H4 (cell line): ENCODE data around the gene INTS1. TPM values are rescaled to one million over a fixed set of nuclear protein-coding genes. Genes with fewer than 3 reads are reported as not detected.
A peak's percentile ranks its signal among the peaks of the same experiment; 100 is the strongest.
"Not testable (repeated sequence)": the region's sequence is repeated elsewhere in the genome, so short reads cannot be mapped to it uniquely, and the experiment has no call there.

Experiments
- DNase-seq: peaks from one replicate; pipeline ENCODE4 v3.0.0-alpha.2; 2015; ENCODE audit warnings: low spot score
- total RNA-seq: library from RNA; depleted of rRNA; stranded (reverse); fragments of >200 nt; shearing (Covaris generic); gene quantifications from 2 replicates; pipeline ENCODE4 v1.2.3, GENCODE V29; 2014

Gene INTS1
- total RNA-seq, 1 experiment from 2014 or later: 32.7 TPM

DNA sequence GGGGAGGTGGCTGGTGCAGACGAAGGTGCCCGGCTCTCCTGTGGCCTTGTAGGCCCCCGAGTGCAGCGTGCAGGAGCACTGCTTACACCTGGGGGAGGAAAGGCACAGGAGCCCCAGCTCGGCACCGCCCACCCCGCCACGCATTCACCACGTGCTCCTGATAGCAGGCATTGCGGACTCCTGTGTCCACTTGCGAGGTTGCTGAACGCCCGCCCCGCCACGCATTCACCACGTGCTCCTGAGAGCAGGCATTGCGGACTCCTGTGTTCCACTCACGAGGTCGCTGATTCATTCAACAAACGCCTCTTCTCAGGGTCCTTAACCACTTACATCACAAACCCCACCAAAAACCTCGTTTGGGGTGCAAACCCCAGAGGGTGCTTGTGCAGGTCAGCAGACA, 58.8 kb downstream of the INTS1 start:
- DNase-seq: no peak

DNA sequence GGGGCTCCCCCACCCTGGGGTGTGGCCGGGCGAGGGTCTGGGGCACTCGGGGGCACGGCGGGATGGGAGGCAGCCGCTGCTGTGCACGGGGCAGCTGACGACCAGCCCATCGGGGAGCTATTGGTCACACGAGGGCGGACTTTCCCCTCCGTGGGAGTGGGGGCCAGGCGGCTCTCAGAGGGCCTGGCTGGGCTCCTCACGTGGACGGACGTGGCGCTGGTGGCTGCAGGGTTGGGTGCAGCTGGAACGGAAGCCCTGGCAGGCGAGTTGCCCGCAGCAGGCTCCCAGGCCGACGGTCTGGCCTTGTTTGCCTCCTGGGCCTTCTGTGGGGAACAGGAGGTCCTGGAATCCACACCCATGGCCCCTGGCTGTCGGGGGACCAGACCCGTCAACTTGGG, 59.3 kb downstream of the INTS1 start:
- no peak for DNase-seq

DNA sequence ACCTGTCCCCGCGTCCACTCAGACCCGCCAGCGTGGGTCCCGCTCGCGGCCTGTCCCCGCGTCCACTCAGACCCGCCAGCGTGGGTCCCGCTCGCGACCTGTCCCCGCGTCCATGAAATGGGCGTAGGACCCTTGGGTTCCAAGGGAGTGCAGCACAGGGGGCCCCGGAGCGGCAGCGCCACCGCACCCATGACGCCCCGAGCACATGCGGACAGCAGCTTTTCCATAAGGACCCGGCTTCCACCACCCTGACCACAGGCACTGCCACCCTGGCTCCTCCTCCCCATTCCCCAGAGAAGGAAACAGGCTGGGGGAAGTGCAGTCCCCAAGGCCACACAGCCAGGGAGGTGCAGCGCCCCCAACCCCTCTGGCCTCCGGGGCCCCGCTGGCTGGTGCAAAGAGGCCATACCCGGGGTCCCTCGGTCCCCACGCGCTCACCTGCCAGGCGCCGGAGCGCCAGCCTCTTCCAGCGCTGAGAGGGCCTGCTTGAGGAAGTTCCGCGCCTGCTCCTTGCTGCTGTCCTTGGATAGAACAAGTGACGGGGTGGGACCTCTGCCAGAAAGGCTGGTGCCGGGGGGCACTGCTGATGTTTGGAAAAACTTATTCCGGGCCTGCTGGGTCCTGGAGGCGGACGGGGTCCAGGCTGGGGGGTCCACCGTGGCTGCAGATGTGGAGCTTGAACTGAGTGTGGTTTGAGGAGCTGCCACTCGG, 59.8 kb downstream of the INTS1 start:
- no peak for DNase-seq

DNA sequence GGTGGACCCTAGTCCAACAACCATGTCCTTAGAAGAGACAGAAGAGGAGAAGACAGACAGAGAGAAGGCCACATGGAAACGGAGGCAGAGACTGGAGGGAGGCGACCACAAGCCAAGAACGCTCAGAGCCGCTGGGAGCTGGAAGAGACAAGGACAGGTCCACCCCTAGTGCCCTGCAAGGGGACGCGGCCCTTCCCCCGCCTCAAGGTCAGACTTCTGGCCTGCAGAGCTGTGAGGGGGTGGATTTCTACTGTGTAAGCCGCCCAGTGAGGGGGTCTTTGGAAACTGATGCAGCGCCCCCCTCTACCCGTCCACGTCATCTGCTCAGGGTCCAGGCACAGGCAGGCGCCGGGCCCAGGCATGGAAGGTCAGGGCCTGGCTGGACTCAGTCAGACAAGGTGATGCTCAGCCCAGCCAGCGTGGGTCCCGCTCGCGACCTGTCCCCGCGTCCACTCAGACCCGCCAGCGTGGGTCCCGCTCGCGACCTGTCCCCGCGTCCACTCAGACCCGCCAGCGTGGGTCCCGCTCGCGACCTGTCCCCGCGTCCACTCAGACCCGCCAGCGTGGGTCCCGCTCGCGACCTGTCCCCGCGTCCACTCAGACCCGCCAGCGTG, 60.5 kb downstream of the INTS1 start:
- DNase-seq: not testable (repeated sequence)

DNA sequence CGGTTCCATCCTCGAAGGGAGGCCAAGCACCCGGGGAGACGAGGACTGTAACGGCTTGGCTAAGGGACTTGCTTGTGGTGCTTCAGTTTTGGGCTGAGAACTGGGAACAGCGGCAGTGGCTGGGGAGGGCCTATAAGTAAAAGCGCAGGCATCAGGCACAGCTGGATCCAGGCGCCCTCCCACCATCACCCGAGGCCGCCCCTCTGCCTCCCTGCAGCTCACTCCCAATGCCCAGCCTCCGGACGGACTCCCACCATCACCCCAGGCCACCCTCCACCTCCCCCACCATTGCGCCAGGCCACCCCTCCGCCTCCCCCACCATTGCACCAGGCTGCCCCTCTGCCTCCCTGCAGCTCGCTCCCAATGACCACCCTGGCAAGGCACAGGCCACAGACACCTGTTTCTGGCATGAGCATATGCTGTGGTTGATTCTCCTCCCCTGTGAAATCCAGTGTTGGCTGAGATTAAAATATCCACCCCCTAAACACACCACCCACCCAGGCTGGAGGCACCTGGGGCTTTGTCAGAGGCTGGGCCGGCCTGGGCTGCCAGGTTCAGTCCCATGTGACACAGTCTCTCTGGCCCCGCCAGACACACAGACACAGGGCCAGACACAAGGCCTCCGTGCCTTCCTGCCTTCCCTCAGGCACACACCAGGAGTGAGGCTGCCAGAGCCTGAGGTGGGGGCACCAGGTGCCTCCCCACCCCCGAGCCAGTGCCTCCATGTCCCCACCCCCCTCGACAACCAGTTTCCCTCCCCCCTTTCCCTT, 61.6 kb downstream of the INTS1 start:
- DNase-seq: no peak

DNA sequence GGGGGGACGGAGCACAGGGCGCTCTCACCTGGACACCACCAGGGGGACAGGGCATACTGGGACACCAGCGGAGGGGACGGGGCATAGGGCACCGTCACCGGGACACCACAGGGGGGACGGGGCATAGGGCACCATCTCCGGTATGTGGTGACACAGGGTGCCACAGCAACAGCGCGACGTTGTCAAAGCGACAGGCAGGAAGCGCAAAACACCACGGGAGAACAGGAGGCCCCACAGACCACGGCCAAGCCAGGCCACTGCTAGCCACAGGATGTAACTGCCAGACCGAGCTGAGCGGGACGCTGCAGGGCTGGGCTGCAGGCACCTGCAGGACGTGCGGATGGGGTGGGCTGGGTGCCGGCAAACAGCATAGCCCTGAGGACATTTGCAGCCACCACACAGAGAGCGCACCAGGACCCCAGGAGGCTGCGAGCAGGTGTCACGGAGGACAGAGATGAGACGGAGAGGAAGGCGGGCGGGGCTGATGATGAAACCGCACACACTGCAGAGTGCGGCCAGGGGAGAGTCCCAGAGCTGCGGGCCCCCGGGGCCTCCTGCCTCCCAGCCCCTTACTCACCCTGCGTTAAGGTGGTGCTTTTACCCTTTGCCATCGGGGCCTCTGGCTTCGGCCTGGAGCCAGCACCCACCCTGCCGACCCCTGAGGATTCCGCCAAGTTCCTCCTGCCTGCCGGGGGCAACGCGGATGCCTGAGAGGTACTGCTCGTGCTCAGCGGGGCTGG, 62.4 kb downstream of the INTS1 start:
- no peak for DNase-seq

DNA sequence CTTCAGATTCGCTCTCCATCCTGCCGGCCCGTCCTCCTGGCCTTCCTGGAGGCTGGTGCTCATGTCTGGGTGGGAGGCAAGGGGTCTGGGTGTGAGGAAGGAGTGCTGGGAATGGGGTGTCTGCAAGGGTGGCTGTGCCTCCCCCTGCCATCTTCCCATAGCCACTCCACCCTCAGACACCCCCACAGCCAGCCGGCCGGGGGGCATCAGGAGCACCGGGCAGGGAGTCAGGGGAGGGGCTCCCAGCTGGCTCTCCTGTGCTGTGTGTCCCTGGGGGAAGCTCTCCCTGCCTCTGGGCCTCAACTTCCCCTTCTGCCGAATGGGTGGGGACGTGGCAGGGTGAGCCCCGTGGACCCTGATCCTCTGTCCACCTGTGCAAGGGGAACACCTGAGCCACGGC, 63.6 kb downstream of the INTS1 start:
- no peak for DNase-seq

DNA sequence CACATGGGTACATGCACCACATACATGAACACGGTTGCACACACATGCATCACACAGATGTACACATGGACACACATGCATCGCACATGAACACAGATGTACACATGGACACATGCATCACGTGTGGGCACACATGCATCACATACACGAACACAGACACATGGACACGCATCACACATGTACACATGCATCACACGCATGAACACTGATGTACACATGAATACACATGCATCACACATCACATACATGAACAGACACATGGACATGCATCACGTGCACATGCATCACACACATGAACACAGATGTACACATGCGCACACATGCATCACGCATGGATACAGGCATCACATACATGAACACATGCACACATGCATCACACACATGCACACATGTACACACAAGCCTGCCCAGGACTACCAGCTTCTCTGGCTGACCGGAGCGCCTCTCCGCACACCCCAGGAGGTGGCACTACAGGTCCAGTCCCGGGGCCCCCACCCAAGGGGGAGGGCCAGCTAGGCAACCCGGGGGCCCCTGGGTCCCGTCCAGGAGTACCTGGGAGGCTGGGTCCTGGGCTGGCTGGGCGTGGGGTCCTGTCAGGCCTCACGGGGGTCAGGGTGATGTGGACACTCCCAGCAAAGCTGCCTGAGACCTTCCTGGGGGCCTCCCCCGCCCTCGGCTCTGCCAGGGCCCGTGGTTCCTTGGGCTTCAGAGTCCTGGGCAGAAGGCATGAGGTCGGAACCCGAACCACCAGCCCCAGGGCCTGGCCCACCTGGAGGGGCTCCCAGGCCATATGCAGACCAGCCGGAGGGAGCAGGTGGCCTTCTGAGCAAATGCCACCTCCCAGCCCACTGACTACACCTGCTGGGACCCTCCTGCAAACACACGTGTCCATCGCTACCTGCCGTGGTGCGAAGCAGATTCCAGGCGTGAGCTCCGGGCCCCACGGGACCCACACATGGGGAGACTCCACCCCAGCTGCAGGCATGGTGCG, 64.5 kb downstream of the INTS1 start:
- DNase-seq: no peak

DNA sequence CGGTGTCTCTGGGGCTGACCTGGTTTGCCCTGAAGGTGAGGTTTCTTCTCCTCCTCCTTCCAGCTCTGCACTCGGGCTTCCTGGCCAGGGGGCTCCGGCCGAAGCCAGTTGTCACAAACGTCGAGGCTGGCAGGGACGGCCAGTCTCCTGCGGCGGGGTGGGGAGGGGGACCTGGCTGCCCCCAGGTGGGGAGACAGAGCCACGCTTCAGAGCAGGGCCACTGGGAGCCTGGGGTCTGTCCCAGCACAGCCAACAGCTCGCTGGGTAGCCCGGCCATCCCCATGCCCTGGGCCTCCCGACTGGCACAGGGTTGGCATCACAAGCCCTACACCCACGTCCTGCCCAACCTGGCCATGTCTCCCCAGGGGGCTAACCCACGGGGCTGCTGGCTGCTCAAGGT, 65.4 kb downstream of the INTS1 start:
- DNase-seq: no peak

DNA sequence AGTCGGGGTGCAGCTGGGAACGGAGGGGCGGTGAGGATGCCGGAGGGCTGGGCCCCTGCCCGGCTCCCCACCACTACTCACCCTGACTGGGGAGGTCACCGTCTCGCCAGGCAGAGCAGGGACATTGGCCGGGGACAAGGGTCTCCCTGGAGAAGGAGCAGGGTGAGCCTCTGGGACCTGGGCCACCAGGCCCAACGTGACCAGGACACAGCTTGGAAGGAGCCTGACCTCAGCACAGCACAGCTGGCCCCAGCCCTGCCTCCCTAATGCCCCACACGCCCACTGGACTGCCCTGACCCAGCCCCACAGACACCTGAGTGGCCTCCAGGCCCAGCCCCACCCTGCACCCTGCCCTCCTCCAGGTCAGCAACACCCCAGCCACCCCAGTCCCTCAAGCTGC, 66.0 kb downstream of the INTS1 start:
- no peak for DNase-seq

DNA sequence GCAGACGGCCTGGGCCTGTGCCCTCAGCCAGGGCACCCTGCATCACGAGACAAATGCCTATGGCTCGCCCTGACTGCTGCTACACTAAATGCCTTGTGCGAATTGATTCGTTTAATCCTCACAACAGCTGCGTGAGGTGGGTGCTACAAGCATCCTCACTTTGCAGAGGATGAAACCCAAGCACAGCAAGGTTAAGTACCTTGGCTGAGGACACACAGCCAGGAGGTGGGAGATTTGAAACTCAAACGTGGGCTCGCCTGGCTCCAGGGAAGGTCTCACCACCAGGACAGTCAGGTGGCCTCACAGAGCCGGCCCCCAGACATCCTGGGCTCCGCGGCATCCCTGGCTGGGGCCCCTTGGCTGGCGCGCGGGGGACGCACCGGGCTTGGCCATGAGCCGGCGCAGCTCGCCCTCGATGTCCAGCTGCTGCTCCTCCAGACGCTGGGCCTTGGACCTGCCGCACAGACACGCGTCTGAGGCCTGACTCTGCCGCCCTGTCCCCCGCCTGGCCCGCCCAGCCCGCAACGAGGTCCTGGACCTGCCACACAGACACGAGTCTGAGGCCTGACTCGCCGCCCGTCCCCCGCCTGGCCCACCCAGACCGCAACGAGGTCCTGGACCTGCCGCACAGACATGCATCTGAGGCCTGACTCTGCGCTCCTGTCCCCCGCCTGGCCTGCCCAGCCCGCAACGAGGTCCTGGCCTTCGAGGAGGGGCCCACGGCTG, 66.9 kb downstream of the INTS1 start:
- DNase-seq: no peak

DNA sequence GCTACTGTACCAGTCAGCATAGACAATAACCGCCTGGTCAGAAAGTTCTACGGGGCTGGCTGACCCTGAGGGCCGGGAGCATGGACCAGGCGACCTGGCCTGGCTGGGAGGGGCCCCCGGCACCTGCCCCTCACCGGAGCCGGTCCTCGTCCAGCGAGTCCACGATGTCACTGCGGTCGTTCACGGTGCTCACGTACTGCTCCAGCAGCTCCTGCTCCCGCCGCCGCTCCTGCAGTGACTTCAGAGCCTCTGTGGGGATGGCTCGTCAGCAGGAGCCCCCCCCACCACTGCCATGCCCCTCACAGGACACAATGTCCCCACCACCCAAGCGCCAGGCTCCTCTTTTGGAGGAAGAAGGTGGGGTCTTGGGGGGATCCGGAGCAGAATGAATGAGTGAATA, 67.6 kb downstream of the INTS1 start:
- no peak for DNase-seq

DNA sequence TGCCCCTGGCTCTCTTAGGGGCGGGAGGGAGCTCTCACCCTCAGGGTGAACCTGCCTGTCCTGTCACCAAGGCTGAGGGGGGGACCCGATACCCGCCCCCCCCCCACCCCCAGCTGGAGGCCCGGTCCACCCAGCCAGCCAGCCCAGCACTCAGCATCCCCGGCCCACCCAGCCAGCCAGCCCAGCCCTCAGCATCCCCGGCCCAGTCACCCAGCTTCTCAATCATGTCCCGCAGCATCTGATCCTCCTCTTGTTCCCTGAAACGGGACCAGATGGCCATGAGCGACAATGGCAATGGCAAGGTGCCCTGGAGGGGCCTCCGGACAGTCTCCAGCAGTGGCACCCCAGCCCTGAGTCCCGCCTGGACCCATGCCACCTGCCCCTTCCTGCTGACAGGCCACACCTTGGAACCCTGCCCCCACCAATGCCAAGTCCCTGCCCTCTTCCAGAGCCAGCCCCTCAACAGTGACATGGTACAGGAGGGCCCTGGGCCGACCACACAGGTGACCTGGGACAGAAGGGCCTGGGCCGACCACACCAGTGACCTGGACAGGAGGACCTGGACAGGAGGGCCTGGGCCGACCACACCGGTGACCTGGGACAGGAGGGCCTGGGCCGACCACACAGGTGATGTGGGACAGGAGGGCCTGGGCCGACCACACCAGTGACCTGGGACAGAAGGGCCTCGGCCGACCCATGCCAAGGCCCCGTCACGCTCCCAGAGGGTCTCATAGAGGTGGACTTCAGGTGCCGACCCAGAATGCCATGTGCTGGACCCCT, 69.1 kb downstream of the INTS1 start:
- no peak for DNase-seq

DNA sequence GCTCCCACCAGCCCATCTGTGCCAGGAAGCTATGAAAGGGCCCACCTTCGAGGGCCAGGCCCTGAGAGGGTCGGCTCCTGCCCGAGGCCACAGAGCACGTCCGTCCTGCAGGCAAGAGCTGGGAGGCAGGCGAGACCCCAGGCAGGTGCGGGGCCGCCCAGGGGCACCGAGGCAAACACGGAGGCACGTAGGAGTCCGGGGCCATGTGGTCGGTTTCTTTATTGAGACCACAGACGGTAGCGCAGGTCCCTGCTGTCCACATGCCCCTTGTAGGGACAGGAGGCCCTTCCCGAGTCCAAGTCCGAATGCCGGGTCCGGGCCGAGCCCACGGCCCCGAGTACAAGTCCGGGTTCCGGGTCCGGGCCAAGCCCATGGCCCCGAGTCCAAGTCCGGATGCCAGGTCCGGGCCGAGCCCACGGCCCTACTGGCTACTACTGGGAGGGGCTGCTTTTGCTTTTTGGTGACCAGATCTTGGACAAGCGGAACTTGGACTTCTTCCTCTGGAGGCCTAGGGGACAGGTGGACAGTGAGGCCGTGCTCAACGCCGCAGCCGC, 69.9 kb downstream of the INTS1 start:
- no peak for DNase-seq

DNA sequence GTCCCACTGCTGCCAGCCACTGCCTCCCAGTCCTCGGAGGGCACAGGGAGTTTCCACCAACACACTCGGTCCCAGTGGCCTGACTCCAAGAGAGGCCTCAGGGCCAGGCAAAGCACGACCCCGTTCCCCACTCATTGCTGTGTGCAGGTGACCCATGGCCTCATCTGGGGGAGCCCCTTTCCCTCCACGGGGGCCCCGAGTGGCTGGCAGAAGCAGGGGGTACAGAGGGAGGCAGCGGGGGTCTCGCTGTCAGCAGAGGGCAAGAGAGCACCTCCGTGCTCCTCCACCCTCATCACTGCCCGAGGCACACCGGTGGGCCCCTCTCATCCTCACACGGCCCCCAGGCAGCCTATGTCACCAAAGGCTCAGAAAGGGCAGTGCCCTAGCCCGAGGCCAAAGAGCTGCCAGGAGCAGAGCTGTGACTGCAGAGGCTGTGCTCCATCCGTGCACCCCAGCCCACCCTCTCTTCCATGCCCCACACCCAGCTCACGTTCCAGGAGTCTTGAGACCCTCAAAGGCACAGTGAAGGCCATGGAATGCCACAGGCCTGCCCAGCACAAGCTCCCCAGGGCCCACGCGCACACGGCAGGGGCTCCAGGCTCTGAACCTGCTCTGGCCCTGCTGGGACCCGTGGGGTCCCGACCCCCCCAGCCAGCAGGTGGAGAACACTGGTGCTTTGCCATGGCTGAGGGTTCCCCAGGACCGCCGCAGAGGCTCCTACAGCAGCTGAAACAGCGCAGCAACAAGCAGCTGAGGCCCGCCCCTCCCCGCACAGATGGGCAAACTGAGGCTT, 70.9 kb downstream of the INTS1 start:
- DNase-seq: no peak

DNA sequence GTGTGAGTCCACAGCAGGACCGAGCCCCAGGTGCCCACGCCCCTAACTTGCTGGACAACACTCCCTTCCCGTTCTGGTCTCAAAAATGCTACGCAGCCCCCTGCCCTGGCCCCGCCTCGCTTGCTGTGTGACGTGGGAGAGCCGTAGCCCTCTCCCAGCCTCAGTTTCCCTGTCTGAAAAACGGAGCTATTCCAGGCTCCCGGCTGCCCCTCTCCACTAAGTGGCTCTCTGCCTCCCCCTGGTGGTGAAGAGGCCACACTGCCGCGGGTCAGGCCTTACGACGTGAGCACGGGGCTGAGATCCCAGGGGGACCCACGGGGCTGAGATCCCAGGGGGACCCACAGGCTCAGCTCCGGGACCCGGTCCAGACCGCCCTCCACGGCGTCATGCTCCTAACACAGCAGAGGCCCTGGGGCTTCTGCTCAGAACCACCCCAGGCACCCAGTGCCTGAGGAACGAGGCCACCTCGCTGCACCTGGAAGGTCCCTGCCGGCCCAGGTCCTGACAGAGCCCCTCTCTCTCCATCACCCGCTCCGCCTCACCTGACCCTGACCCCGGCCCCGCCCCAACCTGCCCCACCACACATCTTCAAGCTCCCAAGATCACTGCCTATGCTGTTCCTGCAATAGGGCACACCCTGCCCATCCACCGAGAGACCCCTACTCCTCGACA, 71.6 kb downstream of the INTS1 start:
- peak; percentile 74 for DNase-seq

DNA sequence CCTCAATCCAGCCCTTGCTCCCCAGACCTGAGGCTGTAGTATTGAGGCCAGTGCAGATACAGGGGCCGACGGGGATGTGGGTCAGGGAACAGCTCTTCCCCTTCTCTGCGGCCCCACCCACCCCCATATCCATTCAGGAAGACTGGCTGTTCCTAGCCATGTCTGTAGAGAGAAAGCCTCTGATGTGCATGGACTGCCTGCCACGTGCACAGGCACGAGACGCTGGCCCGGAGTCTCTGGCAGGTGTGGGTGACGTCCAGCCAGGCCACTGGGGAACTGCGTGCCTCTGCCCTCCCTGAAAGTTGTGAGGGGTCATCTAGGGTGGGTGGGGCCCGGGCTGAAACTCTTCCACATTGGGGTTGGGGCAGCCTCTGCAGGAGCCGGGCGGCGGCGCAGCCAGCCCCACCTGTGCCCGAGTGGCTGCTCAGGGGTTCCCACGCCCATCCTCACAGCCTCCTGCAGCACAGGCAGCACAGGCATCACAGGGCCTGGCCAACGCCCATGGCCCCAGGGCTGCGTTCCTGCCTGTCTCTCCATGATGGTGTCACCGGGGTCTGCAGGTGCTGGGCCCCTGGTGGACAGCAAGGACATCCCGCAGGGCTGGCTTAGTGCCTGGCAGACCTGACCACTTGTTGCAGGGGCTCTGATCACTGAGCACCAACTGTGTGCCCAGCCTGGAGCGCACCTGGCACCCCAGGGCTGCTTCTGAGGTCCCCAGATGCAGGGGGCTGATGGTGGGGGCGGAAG, 72.4 kb downstream of the INTS1 start:
- no peak for DNase-seq
